Measurements from ENCODE around the gene ANTXR1.

GRCh38 chr2:69034845-69035244 is 21.9 kb downstream of the ANTXR1 start:
- no peak for TF ChIP-seq POLR2A (IDR thresholded peaks at IDR 0.05)
- TF ChIP-seq, protein P1, sequence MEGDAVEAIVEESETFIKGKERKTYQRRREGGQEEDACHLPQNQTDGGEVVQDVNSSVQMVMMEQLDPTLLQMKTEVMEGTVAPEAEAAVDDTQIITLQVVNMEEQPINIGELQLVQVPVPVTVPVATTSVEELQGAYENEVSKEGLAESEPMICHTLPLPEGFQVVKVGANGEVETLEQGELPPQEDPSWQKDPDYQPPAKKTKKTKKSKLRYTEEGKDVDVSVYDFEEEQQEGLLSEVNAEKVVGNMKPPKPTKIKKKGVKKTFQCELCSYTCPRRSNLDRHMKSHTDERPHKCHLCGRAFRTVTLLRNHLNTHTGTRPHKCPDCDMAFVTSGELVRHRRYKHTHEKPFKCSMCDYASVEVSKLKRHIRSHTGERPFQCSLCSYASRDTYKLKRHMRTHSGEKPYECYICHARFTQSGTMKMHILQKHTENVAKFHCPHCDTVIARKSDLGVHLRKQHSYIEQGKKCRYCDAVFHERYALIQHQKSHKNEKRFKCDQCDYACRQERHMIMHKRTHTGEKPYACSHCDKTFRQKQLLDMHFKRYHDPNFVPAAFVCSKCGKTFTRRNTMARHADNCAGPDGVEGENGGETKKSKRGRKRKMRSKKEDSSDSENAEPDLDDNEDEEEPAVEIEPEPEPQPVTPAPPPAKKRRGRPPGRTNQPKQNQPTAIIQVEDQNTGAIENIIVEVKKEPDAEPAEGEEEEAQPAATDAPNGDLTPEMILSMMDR (IDR thresholded peaks at IDR 0.05): no peak
